Fibroblast of mammary gland (primary cell): ENCODE results near the gene ZNF566.
"Not testable (repeated sequence)": the region's sequence is repeated elsewhere in the genome, so short reads cannot be mapped to it uniquely, and the experiment has no call there.

Source experiments
- DNase-seq: peaks from one replicate; pipeline ENCODE4 v3.0.0-alpha.2; 2010; ENCODE audit warnings: low read depth
- H3K4me3 ChIP-seq: 2 replicates; pipeline ENCODE4 v1.5.1; 2011; ENCODE audit warnings: low read depth, mild to moderate bottlenecking, low read length, moderate library complexity; ENCODE audit not compliant: control insufficient read depth
- CTCF ChIP-seq: conservative IDR thresholded peaks from 2 replicates; pipeline ENCODE4 v1.5.1; 2011; ENCODE audit warnings: low read depth, low read length, inconsistent platforms; ENCODE audit not compliant: control insufficient read depth, insufficient read depth

ZNF566 gene

GRCh38 chr19:36524617-36525016 lies 35.3 kb upstream of the ZNF566 start:
- DNase-seq = no peak
- no peak for TF ChIP-seq CTCF
- H3K4me3 ChIP-seq = no peak overlapping the region

- DNase-seq = peak; percentile 12
- TF ChIP-seq CTCF = no peak
- H3K4me3 ChIP-seq = no peak overlapping the region
Observed at GRCh38 chr19:36514012-36514612, 24.8 kb upstream of the ZNF566 start.

GRCh38 chr19:36508325-36508724 lies 19.0 kb upstream of the ZNF566 start:
- no peak for TF ChIP-seq CTCF
- no peak for DNase-seq
- H3K4me3 ChIP-seq = no peak overlapping the region

- no peak for DNase-seq
- TF ChIP-seq CTCF = no peak
- H3K4me3 ChIP-seq = no peak overlapping the region
Observed at GRCh38 chr19:36501973-36502372, 12.6 kb upstream of the ZNF566 start.

- H3K4me3 ChIP-seq = no peak overlapping the region
- TF ChIP-seq CTCF = no peak
- no peak for DNase-seq
Observed at GRCh38 chr19:36497001-36497400, 7.6 kb upstream of the ZNF566 start.

GRCh38 chr19:36492689-36493453 lies 3.5 kb upstream of the ZNF566 start:
- peak; percentile 65 for TF ChIP-seq CTCF
- H3K4me3 ChIP-seq = not testable (repeated sequence)
- DNase-seq = peak; percentile 72

GRCh38 chr19:36490846-36491245 lies 1.5 kb upstream of the ZNF566 start:
- H3K4me3 ChIP-seq, DNase-seq: not testable (repeated sequence)
